Measurements from ENCODE around the gene LPP.

The LPP gene

GRCh38 chr3:188911026-188911850 is 757.3 kb downstream of the LPP start:
- DNase-seq (ENCODE audit: low read depth in 2 of 2) = no peak

- no peak for DNase-seq (ENCODE audit: low read depth in 2 of 2)
Measured at GRCh38 chr3:188913084-188913483, 759.1 kb downstream of the LPP start.

GRCh38 chr3:188914552-188914951 is 760.6 kb downstream of the LPP start:
- DNase-seq (ENCODE audit: low read depth in 2 of 2) = no peak

GRCh38 chr3:188915127-188915526 is 761.2 kb downstream of the LPP start:
- no peak for DNase-seq (ENCODE audit: low read depth in 2 of 2)

GRCh38 chr3:188916934-188917401 is 763.0 kb downstream of the LPP start:
- no peak for DNase-seq (ENCODE audit: low read depth in 2 of 2)

GRCh38 chr3:188918093-188918492 is 764.1 kb downstream of the LPP start:
- no peak for DNase-seq (ENCODE audit: low read depth in 2 of 2)

- DNase-seq (ENCODE audit: low read depth in 2 of 2) = no peak
Measured at GRCh38 chr3:188923671-188924070, 769.7 kb downstream of the LPP start.

- DNase-seq (ENCODE audit: low read depth in 2 of 2) = no peak
Measured at GRCh38 chr3:188925376-188925775, 771.4 kb downstream of the LPP start.

- no peak for DNase-seq (ENCODE audit: low read depth in 2 of 2)
Measured at GRCh38 chr3:188926111-188926510, 772.2 kb downstream of the LPP start.

GRCh38 chr3:188926741-188927511 is 773.0 kb downstream of the LPP start:
- DNase-seq (ENCODE audit: low read depth in 2 of 2) = no peak

- no peak for DNase-seq (ENCODE audit: low read depth in 2 of 2)
Measured at GRCh38 chr3:188927971-188928370, 774.0 kb downstream of the LPP start.

GRCh38 chr3:188929137-188929536 is 775.2 kb downstream of the LPP start:
- no peak for DNase-seq (ENCODE audit: low read depth in 2 of 2)

- no peak for DNase-seq (ENCODE audit: low read depth in 2 of 2)
Measured at GRCh38 chr3:188931036-188931435, 777.1 kb downstream of the LPP start.

GRCh38 chr3:188931531-188931930 is 777.6 kb downstream of the LPP start:
- DNase-seq (ENCODE audit: low read depth in 2 of 2) = no peak

GRCh38 chr3:188934989-188935388 is 781.0 kb downstream of the LPP start:
- no peak for DNase-seq (ENCODE audit: low read depth in 2 of 2)

- DNase-seq (ENCODE audit: low read depth in 2 of 2) = no peak
Measured at GRCh38 chr3:188936597-188937107, 782.7 kb downstream of the LPP start.

GRCh38 chr3:188937389-188937788 is 783.4 kb downstream of the LPP start:
- no peak for DNase-seq (ENCODE audit: low read depth in 2 of 2)

GRCh38 chr3:188938999-188939398 is 785.0 kb downstream of the LPP start:
- DNase-seq (ENCODE audit: low read depth in 2 of 2) = no peak

- DNase-seq (ENCODE audit: low read depth in 2 of 2) = no peak
Measured at GRCh38 chr3:188939814-188940572, 786.0 kb downstream of the LPP start.

Measured in stimulated activated CD4-positive, alpha-beta T cell treated with anti-CD3 and anti-CD28 coated beads, Interleukin-12 subunit alpha, Interleukin-12 subunit beta, amount 100 ng/mL, for 24 hours (primary cell).